MM.1S (cell line): ENCODE data around the gene DOCK11.

Experiments used
- DNase-seq: peaks from one replicate; pipeline ENCODE4 v3.0.0-alpha.2; 2015
- H2AFZ ChIP-seq: fragments of 300-600 bp; sonication (generic); 2 replicates; pipeline ENCODE4 v1.6.0; 2016; ENCODE audit warnings: antibody characterized with exemption, low read length
- H3F3A ChIP-seq: fragments of 300-600 bp; sonication (generic); 2 replicates; pipeline ENCODE4 v1.6.1; 2016; ENCODE audit warnings: mild to moderate bottlenecking, antibody characterized with exemption, low read length, moderate library complexity, mixed read lengths; ENCODE audit not compliant: insufficient read depth
- H3K27ac ChIP-seq: fragments of 300-600 bp; sonication (generic); 2 replicates; pipeline ENCODE4 v1.5.1; 2016; ENCODE audit warnings: mild to moderate bottlenecking, low read length
- H3K27me3 ChIP-seq: fragments of 300-600 bp; sonication (generic); replicated peaks from 2 replicates; pipeline ENCODE4 v1.6.0; 2016; ENCODE audit warnings: low read length; ENCODE audit not compliant: insufficient read depth
- H3K36me3 ChIP-seq: fragments of 300-600 bp; sonication (generic); replicated peaks from 2 replicates; pipeline ENCODE4 v1.6.1; 2016; ENCODE audit warnings: mild to moderate bottlenecking, low read length, mixed read lengths; ENCODE audit not compliant: insufficient read depth
- H3K4me1 ChIP-seq: fragments of 300-600 bp; sonication (generic); 2 replicates; pipeline ENCODE4 v1.6.1; 2016; ENCODE audit warnings: low read length, mixed read lengths
- H3K4me2 ChIP-seq: fragments of 300-600 bp; sonication (generic); 2 replicates; pipeline ENCODE4 v1.6.0; 2016; ENCODE audit warnings: low read depth, low read length
- H3K4me3 ChIP-seq: fragments of 300-600 bp; sonication (generic); 2 replicates; pipeline ENCODE4 v1.5.1; 2016; ENCODE audit warnings: low read length, mixed read lengths
- H3K79me2 ChIP-seq: fragments of 300-600 bp; sonication (generic); 2 replicates; pipeline ENCODE4 v1.6.1; 2016; ENCODE audit warnings: mixed run types, low read length, mixed read lengths
- H3K9ac ChIP-seq: fragments of 300-600 bp; sonication (generic); 2 replicates; pipeline ENCODE4 v1.6.1; 2016; ENCODE audit warnings: low read length, mixed read lengths
- H3K9me2 ChIP-seq: fragments of 300-600 bp; sonication (generic); replicated peaks from 2 replicates; pipeline ENCODE4 v1.6.1; 2016; ENCODE audit warnings: mild to moderate bottlenecking, low read length, mixed read lengths; ENCODE audit not compliant: insufficient read depth
- H3K9me3 ChIP-seq: fragments of 300-600 bp; sonication (generic); replicated peaks from 2 replicates; pipeline ENCODE4 v1.6.1; 2016; ENCODE audit warnings: mild to moderate bottlenecking, low read length, mixed read lengths; ENCODE audit not compliant: insufficient read depth
- H4K20me1 ChIP-seq: fragments of 300-600 bp; sonication (generic); 2 replicates; pipeline ENCODE4 v1.6.1; 2016; ENCODE audit warnings: mild to moderate bottlenecking, low read length, moderate library complexity, mixed read lengths; ENCODE audit not compliant: insufficient read depth
- EZH2 ChIP-seq: fragments of 300-600 bp; sonication (generic); optimal IDR thresholded peaks from 2 replicates; pipeline ENCODE3; 2017; ENCODE audit warnings: low read depth, mild to moderate bottlenecking, antibody characterized with exemption, low read length, mixed read lengths
- EZH2phosphoT487 ChIP-seq: fragments of 300-600 bp; sonication (generic); IDR thresholded peaks from 2 replicates; pipeline ENCODE4 v1.6.1; 2018; ENCODE audit warnings: antibody characterized with exemption, low read length
- TF ChIP-seq, protein P1 (sequence below): fragments of 300-600 bp; sonication (generic); IDR thresholded peaks from 2 replicates; pipeline ENCODE4 v1.5.1; 2016; ENCODE audit warnings: antibody characterized with exemption, low read length, mixed read lengths

Gene DOCK11

GRCh38 chrX:118726887-118727685 is 231.5 kb downstream of the DOCK11 start, which contains the start of gene IL13RA1:
TSS of gene IL13RA1 (plus strand) at chrX:118727606. CDS start at chrX:118727639, 33 bp downstream.
- H3K4me1 ChIP-seq, result peaks cover 8% of the 10 kb centered on the region
- no peaks in the 10 kb centered on the region for H3F3A ChIP-seq
- peak within 1 kb of the TSS; percentile 30; the same call in 1 of the 2 replicates for H2AFZ ChIP-seq
- H3K9ac ChIP-seq, result no peak within 1 kb of the TSS
- H4K20me1 ChIP-seq, result no peaks in the 10 kb centered on the region
- no peaks in the 10 kb centered on the region for H3K27me3 ChIP-seq
- peak; percentile 55 for DNase-seq
- no peaks in the 10 kb centered on the region for H3K9me3 ChIP-seq
- no peak for TF ChIP-seq EZH2phosphoT487
- TF ChIP-seq, protein P1, sequence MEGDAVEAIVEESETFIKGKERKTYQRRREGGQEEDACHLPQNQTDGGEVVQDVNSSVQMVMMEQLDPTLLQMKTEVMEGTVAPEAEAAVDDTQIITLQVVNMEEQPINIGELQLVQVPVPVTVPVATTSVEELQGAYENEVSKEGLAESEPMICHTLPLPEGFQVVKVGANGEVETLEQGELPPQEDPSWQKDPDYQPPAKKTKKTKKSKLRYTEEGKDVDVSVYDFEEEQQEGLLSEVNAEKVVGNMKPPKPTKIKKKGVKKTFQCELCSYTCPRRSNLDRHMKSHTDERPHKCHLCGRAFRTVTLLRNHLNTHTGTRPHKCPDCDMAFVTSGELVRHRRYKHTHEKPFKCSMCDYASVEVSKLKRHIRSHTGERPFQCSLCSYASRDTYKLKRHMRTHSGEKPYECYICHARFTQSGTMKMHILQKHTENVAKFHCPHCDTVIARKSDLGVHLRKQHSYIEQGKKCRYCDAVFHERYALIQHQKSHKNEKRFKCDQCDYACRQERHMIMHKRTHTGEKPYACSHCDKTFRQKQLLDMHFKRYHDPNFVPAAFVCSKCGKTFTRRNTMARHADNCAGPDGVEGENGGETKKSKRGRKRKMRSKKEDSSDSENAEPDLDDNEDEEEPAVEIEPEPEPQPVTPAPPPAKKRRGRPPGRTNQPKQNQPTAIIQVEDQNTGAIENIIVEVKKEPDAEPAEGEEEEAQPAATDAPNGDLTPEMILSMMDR, result no peak
- TF ChIP-seq EZH2, result no peak
- no peaks in the 10 kb centered on the region for H3K79me2 ChIP-seq
- H3K27ac ChIP-seq, result no peak within 1 kb of the TSS
- peak within 1 kb of the TSS; percentile 44 for H3K4me3 ChIP-seq
- no peaks in the 10 kb centered on the region for H3K9me2 ChIP-seq
- peak within 1 kb of the TSS; percentile 60 for H3K4me2 ChIP-seq
- no peaks in the 10 kb centered on the region for H3K36me3 ChIP-seq

DNA sequence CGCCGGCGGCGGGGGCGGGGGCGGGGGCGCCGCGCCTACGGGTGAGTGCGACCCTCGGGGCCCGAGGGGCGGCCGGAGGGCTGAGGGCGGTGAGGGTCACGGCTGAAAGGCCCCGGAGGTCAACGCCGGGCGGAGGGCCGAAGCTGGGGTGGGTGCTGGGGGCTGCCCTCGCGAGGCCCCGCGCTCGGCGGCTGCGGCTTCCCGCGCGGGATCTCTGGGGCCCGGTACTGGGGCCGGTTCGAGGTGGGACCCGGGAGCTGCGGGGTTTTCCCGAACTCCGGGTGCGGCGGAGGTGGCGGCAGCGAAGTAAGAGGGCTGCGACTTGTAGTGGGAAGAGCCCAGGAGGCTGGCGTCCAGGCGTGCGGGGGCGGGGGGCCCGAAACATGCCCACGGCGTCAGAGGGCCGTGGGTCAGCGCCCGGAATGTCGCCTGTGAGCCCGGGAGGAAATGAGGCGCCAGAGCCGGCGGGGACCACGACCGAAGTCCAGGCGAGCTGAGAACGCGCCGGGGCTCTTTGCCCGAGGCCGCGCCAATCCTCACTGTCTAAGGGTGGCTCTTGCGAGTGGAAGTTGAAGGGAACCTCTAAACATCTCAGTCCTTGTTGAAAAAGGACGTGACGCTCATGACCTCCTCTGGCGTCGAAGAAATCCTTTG is 232.2 kb downstream of the DOCK11 start:
- Histone ChIP-seq H3K9me3 (no peaks in the 10 kb centered on the region), H3K27me3 (no peaks in the 10 kb centered on the region), H2AFZ (no peak overlapping the region), H3K4me1 (peaks cover 8% of the 10 kb centered on the region), H3K79me2 (no peaks in the 10 kb centered on the region), H3K4me2 (peak overlapping the region; percentile 27; the same call in 1 of the 2 replicates), H3K27ac (no peak overlapping the region), H3K36me3 (no peaks in the 10 kb centered on the region), H3F3A (no peaks in the 10 kb centered on the region), H4K20me1 (no peaks in the 10 kb centered on the region), H3K9ac (no peak overlapping the region), H3K4me3 (peak overlapping the region; percentile 44; the same call in 1 of the 2 replicates), H3K9me2 (no peaks in the 10 kb centered on the region)
- no peak for DNase-seq
- TF ChIP-seq EZH2 (no peak), EZH2phosphoT487 (no peak)
- TF ChIP-seq, protein P1, result no peak

DNA sequence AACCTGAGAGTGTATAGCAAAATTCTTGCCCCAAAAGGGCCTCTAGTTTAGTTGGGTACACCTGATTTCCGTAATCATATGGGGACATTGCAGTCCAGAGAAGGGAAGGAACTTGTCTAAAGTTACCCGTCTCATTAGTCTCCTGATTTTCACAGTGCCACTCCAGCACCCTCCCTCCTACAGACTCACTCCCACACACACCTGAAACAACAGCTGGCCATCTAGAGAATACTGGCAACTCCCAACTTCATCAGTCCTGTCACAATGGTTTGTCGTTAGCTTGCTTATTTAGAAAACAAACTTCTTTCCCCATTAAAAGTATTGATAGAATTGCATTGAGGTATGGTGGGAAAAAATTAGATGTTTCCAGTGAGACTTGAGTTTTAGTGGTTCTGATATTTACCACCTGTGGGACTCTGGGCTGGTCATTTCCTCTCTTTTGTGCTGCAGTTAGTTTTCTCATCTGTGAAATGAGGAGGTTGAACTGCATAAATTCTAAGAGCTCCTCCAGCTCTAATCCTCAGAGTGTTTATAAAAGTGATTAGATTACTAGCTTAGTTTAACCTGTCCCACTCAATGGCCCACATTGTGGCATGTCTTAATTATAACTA is 233.5 kb downstream of the DOCK11 start:
- H3K4me1 ChIP-seq, result no peaks in the 10 kb centered on the region
- H3K27ac ChIP-seq, result no peak overlapping the region
- no peaks in the 10 kb centered on the region for H3K27me3 ChIP-seq
- no peaks in the 10 kb centered on the region for H3F3A ChIP-seq
- no peak overlapping the region for H3K9ac ChIP-seq
- H4K20me1 ChIP-seq, result no peaks in the 10 kb centered on the region
- no peaks in the 10 kb centered on the region for H3K36me3 ChIP-seq
- H3K4me2 ChIP-seq, result no peak overlapping the region
- no peaks in the 10 kb centered on the region for H3K79me2 ChIP-seq
- no peaks in the 10 kb centered on the region for H3K9me3 ChIP-seq
- H2AFZ ChIP-seq, result no peak overlapping the region
- H3K9me2 ChIP-seq, result no peaks in the 10 kb centered on the region
- TF ChIP-seq EZH2phosphoT487 (no peak), EZH2 (no peak)
- TF ChIP-seq, protein P1, result no peak
- no peak overlapping the region for H3K4me3 ChIP-seq
- no peak for DNase-seq
